Transverse colon (tissue), 4 donors: ENCODE data around the gene ME3. TPM values are rescaled to one million over a fixed set of nuclear protein-coding genes. Genes with fewer than 3 reads are reported as not detected.
A peak's percentile ranks its signal among the peaks of the same experiment; 100 is the strongest.

ENCODE experiments used
- DNase-seq: peaks from one replicate; pipeline ENCODE4 v3.0.0-alpha.2; 2019
- H3K27ac ChIP-seq, 4 donors: fragments of 200-600 bp; sonication (generic); 2 replicates each; pipeline ENCODE4 v1.5.1; 2016 to 2018; ENCODE audit warnings: inconsistent platforms in 4 of 4
- H3K27me3 ChIP-seq: fragments of 200-600 bp; sonication (generic); 2 replicates; pipeline ENCODE4 v1.5.1; 2017; ENCODE audit warnings: inconsistent platforms
- H3K36me3 ChIP-seq, 4 donors: fragments of 200-600 bp; sonication (generic); 2 replicates each; pipeline ENCODE4 v1.5.1; 2017 to 2019; ENCODE audit warnings: inconsistent platforms in 4 of 4
- H3K4me1 ChIP-seq, 4 donors: fragments of 200-600 bp; sonication (generic); 2 replicates each; pipeline ENCODE4 v1.5.1; 2017 to 2020; ENCODE audit warnings: inconsistent platforms in 4 of 4
- H3K4me3 ChIP-seq, 4 donors: fragments of 200-600 bp; sonication (generic); 1 replicate in 1 of 4; 2 replicates in 3 of 4; pipeline versions ENCODE4 v1.5.1 to v1.6.1; 2017 to 2019; ENCODE audit warnings: inconsistent platforms in 4 of 4
- H3K9me3 ChIP-seq, 2 donors: fragments of 200-600 bp; sonication (generic); 2 replicates each; pipeline ENCODE4 v1.5.1; 2017 to 2019; ENCODE audit warnings: inconsistent platforms in 2 of 2
- EP300 ChIP-seq: sonication (generic); formaldehyde crosslinking; IDR thresholded peaks from one replicate; pipeline ENCODE4 v1.6.1; 2017; ENCODE audit warnings: antibody characterized with exemption, low read depth
- POLR2A ChIP-seq: fragments of 450-650 bp; IDR thresholded peaks from one replicate; pipeline ENCODE4 v1.6.1; 2016; ENCODE audit warnings: antibody characterized with exemption, mild to moderate bottlenecking, moderate library complexity
- POLR2AphosphoS5 ChIP-seq, 3 donors: sonication (generic); formaldehyde crosslinking; IDR thresholded peaks; one replicate each; pipeline ENCODE4 v1.6.1; 2016; ENCODE audit warnings: antibody characterized with exemption in 3 of 3
- WGBS, 2 donors: methylation state at CpG; one replicate each; pipeline ENCODE4 v1.1.5; 2018; ENCODE audit warnings: low coverage in 1 of 2; 5-methylcytosine and 5-hydroxymethylcytosine counted together
- in situ Hi-C, 4 donors: fragments of 200-750 bp; cut with MboI; loops; one replicate each; pipeline versions ENCODE4 v1.15.0 to v1.15.1; 2017; ENCODE audit warnings: low sequenced_read_pairs in 3 of 4, low pct_ligation_motif_present in 1 of 4, low pct_unique_long_range_greater_than_20kb in 1 of 4
- intact Hi-C: fragments of 100-400 bp; cut with DNase I; formaldehyde crosslinking; loops from one replicate; pipeline ENCODE4 v1.15.1; 2023; ENCODE audit warnings: low total_unique reads
- total RNA-seq, 4 donors: library from RNA; depleted of rRNA; stranded (reverse); fragments of >200 nt; gene quantifications; one replicate each; pipeline ENCODE4 v1.1.0, GENCODE V29; 2016
- TF ChIP-seq, protein P1 (sequence below), 5 experiments: fragments of 200-600 bp in 3 of 5; fragments of 450-650 bp in 2 of 5; sonication (generic) in 3 of 5; IDR thresholded peaks; 1 replicate in 2 of 5; 2 replicates in 3 of 5; pipeline ENCODE4 v1.5.1; 2016 to 2017; ENCODE audit warnings: antibody characterized with exemption in 5 of 5, inconsistent platforms in 3 of 5, mild to moderate bottlenecking in 2 of 5, moderate library complexity in 1 of 5

ME3 gene
- total RNA-seq, 4 donors from 2014 or later = 91.8 to 258 (median 116) TPM

DNA sequence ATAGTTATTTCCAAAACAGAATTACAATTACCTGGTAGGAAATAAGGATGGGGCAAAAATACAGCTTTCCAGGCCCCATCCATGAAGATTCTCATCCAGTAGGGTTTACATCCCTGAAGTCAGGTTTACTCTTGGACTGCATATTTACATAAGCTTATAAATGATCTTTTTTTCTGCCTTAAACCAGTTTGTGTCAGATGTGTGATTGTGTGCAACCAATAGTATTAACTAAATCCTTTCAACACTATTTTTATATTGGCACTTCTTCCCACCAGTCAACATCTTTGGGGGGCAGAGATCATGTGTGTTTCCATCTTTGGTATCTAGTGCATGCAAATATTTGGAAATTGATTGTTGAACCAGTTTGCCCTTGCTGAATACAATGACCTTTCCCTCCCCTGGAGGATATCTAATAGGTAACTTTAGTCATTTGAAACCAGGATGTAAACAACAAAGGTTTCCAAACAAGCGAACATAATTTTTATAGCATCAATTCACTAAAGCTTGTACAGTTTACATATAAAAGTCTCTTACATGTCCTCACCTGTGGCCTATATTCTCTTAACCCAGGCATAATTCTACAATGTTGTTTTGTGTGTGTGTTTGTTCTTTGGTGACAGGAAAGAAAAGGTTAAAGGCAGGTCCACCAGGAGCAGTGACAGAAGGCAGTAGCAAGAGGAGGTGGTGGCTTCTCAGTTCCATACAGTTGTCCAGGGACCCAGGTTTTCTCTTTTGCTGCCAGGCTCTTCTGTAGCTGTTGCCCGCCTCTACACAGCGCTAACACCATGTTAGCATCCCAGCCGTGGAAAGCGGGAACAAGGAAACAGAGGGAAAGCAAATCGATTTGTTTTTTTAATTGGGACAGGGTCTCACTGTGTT is 1.7 kb upstream of the ME3 start:
- Histone ChIP-seq H3K27me3 (no peaks in the 10 kb centered on the region), H3K27ac (peak overlapping the region; percentile 92 to 93 (median 92)), H3K4me1 (peaks cover 29 to 72% (median 57%) of the 10 kb centered on the region in 4 donors), H3K36me3 (no peaks in the 10 kb centered on the region), H3K9me3 (no peaks in the 10 kb centered on the region), H3K4me3 (no peak overlapping the region)
- DNase-seq = peak; percentile 53
- TF ChIP-seq, protein P1, sequence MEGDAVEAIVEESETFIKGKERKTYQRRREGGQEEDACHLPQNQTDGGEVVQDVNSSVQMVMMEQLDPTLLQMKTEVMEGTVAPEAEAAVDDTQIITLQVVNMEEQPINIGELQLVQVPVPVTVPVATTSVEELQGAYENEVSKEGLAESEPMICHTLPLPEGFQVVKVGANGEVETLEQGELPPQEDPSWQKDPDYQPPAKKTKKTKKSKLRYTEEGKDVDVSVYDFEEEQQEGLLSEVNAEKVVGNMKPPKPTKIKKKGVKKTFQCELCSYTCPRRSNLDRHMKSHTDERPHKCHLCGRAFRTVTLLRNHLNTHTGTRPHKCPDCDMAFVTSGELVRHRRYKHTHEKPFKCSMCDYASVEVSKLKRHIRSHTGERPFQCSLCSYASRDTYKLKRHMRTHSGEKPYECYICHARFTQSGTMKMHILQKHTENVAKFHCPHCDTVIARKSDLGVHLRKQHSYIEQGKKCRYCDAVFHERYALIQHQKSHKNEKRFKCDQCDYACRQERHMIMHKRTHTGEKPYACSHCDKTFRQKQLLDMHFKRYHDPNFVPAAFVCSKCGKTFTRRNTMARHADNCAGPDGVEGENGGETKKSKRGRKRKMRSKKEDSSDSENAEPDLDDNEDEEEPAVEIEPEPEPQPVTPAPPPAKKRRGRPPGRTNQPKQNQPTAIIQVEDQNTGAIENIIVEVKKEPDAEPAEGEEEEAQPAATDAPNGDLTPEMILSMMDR (IDR thresholded peaks at IDR 0.05) = no peak
- TF ChIP-seq POLR2A (peak; percentile 39), POLR2AphosphoS5 (IDR thresholded peaks at IDR 0.05) (peak in 2 of 3 donors; percentile 49 to 67), EP300 (no peak)
- 65 to 70% methylated on average over 4 to 6 of the region's 6 CpGs for WGBS, 2 donors
- in situ Hi-C loops (no loop called here), intact Hi-C loops (no loop called here)

DNA sequence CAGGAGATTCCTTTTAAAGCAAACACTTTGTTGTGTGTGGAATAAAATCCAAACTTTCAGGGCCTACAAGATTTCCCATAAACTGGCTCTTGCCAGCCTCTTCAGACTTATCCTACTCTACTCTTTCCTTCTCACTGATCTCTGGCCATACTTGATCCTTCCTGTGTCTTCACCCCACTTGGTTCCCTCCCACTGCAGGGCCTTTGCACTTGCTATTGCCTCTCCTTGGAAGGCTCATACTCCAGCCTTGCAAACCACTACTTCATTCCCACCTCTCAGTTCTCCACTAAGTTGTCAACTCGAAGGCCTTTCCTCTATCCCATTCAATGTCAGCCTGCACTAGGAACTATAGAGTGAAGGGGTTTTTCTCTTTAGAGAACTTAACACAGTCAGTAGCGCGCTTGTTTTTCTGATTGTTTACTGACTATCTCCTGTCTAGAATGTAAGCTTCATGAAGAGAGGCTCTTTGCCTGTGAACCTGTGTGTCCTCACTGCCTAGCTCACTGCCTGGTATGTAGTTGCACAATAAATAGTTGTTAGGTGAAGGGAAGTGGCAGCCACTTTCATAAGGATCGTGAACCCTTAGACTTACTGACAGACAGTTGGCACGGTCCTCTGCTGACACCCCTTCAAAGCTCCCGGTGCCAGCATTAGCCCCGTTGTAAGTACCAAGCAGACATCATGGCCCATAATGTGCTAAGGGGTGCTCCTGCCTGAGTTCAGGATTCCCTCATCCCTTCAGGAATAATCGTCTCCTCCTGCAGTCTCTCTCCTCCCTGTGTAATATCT is 833 bp upstream of the ME3 start:
- peak overlapping the region; percentile 92 to 93 (median 92) for H3K27ac ChIP-seq
- in situ Hi-C loops = no loop called here
- WGBS, 2 donors = 75 to 100% methylated on average over 2 to 8 of the region's 8 CpGs

DNA sequence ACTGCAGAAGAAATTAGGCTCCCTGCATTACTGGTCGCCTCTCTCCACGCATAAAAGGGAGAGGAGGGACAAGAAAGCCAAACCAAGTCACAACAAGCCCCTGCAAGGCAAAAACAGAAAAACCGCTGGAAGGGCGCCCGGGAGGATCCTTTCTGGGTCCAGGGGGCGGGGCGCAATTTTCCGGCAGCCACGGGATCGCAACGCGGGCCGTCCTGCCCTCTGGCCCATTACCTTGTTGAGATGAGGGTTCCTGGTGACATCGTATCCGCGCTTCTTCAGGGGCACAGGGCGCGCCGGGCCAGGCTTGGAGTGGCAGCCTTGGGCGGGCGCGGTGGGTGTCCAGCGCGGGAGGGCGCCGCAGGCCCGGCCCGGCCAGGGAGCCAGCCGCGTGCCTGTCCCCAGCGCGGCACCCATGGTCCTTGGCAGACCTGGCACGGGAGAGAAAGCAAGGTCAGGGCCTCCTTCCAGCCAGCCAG is 847 bp downstream of the ME3 start:
- TF ChIP-seq POLR2AphosphoS5 (IDR thresholded peaks at IDR 0.05) = peak in 1 of 3 donors; percentile 72
- TF ChIP-seq POLR2A = no peak
- Histone ChIP-seq H3K27me3 (no peaks in the 10 kb centered on the region), H3K27ac (peak overlapping the region; percentile 92 to 93 (median 92)), H3K4me3 (peak overlapping the region; percentile 57 to 67 (median 63)), H3K4me1 (peaks cover 30 to 68% (median 56%) of the 10 kb centered on the region in 4 donors), H3K36me3 (no peaks in the 10 kb centered on the region), H3K9me3 (no peaks in the 10 kb centered on the region)
- DNase-seq = peak; percentile 82
- in situ Hi-C loops (no loop called here), intact Hi-C loops (no loop called here)
- WGBS, 2 donors = 0% methylated on average over 29 of the region's 33 CpGs; no CpG with 5 or more reads in 1 of the 2 donors

More for the DNA sequence above, 833 bp upstream of the ME3 start:
- no peak for TF ChIP-seq EP300
- TF ChIP-seq, protein P1 (IDR thresholded peaks at IDR 0.05) = no peak
- TF ChIP-seq POLR2AphosphoS5 (IDR thresholded peaks at IDR 0.05) = no peak
- TF ChIP-seq POLR2A = no peak
- Histone ChIP-seq H3K4me3 (no peak overlapping the region), H3K4me1 (peaks cover 32 to 75% (median 57%) of the 10 kb centered on the region in 4 donors), H3K9me3 (no peaks in the 10 kb centered on the region), H3K27me3 (no peaks in the 10 kb centered on the region), H3K36me3 (no peaks in the 10 kb centered on the region)
- no peak for DNase-seq
- intact Hi-C loops = no loop called here

DNA sequence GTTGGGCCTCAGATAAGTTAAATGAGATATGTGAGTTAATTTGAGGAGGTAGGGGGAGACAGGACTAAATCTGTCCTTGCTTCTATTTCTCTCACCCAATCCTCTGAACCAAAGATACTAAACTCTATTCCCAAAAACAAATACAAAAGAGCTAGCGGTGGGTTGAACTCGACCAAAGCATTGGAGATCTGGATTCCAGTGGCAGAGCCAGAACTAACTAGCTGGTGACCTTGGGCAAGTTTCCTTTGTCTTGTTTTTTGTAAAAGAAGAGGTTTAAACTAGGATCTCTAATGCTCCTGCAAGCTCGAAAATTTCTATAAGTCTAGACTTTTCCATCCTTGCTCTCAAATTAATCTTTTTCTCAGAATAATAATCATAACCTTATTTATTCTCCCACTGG is 1.5 kb downstream of the ME3 start:
- Histone ChIP-seq H3K27me3 (no peaks in the 10 kb centered on the region), H3K4me1 (peaks cover 25 to 62% (median 51%) of the 10 kb centered on the region in 4 donors), H3K27ac (peak overlapping the region; percentile 92 to 93 (median 92)), H3K36me3 (no peaks in the 10 kb centered on the region), H3K4me3 (peak overlapping the region in 3 of 4 donors; percentile 57 to 67 (median 61)), H3K9me3 (no peaks in the 10 kb centered on the region)
- in situ Hi-C loops = no loop called here
- intact Hi-C loops = no loop called here
- no peak for DNase-seq
- WGBS, 2 donors = 25 to 35% methylated on average over 3 of the region's 3 CpGs
- TF ChIP-seq POLR2A (no peak), POLR2AphosphoS5 (IDR thresholded peaks at IDR 0.05) (no peak), EP300 (no peak)
- TF ChIP-seq, protein P1 (IDR thresholded peaks at IDR 0.05) = no peak
